Prostate gland (tissue), 2 donors: Measurements from ENCODE around the gene EIF3L. TPM values are rescaled to one million over a fixed set of nuclear protein-coding genes. Genes with fewer than 3 reads are reported as not detected.

Source experiments
- DNase-seq: peaks from one replicate; pipeline ENCODE4 v3.0.0-alpha.2; 2019; ENCODE audit warnings: low spot score
- H3K27ac ChIP-seq, 2 donors: fragments of 200-600 bp; sonication (generic); 2 replicates each; pipeline ENCODE4 v1.5.1; 2017 to 2019
- H3K27me3 ChIP-seq: fragments of 200-600 bp; sonication (generic); replicated peaks from 2 replicates; pipeline ENCODE4 v1.5.1; 2019; ENCODE audit not compliant: insufficient read depth
- H3K36me3 ChIP-seq, 2 donors: fragments of 200-600 bp; sonication (generic); 1 replicate in 1 of 2; 2 replicates in 1 of 2; pipeline versions ENCODE4 v1.5.1 to v1.8.1; 2017 to 2019
- H3K4me1 ChIP-seq: fragments of 200-600 bp; sonication (generic); replicated peaks from 2 replicates; pipeline ENCODE4 v1.5.1; 2019
- H3K4me3 ChIP-seq, 2 donors: fragments of 200-600 bp; sonication (generic); 2 replicates each; pipeline ENCODE4 v1.5.1; 2017 to 2019
- H3K9me3 ChIP-seq: fragments of 200-600 bp; sonication (generic); 2 replicates; pipeline ENCODE4 v1.5.1; 2017
- CTCF ChIP-seq, 4 experiments: fragments of 200-600 bp in 2 of 4; fragments of 450-650 bp in 2 of 4; sonication (generic) in 2 of 4; IDR thresholded peaks; 1 replicate in 3 of 4; 2 replicates in 1 of 4; pipeline ENCODE4 v1.5.1; 2016 to 2019; ENCODE audit warnings: antibody characterized with exemption in 4 of 4, mild to moderate bottlenecking in 2 of 4, moderate library complexity in 2 of 4
- POLR2A ChIP-seq: fragments of 450-650 bp; IDR thresholded peaks from one replicate; pipeline ENCODE4 v1.6.1; 2016; ENCODE audit warnings: antibody characterized with exemption, mild to moderate bottlenecking
- POLR2AphosphoS5 ChIP-seq: sonication (generic); formaldehyde crosslinking; IDR thresholded peaks from one replicate; pipeline ENCODE4 v1.6.1; 2017; ENCODE audit warnings: antibody characterized with exemption
- WGBS: methylation state at CpG from one replicate; pipeline ENCODE4 v1.1.5; 2018; 5-methylcytosine and 5-hydroxymethylcytosine counted together
- intact Hi-C: fragments of 100-400 bp; cut with DNase I; formaldehyde crosslinking; loops from one replicate; pipeline ENCODE4 v1.14.2; 2022
- microRNA counts, 2 donors: library from miRNA; unstranded; fragments of <30 nt; microRNA quantifications; one replicate each; lab custom pipeline; 2016 to 2017
- microRNA-seq: library from miRNA; unstranded; fragments of <30 nt; microRNA quantifications from one replicate; pipeline ENCODE4, GENCODE V29; 2016
- small RNA-seq, 2 donors: library from RNA; depleted of rRNA; stranded (forward); fragments of <200 nt; gene quantifications; one replicate each; pipeline ENCODE3, GENCODE V24; 2016
- total RNA-seq, 2 donors: library from RNA; depleted of rRNA; stranded (reverse); fragments of >200 nt; gene quantifications; one replicate each; pipeline ENCODE4 v1.1.0, GENCODE V29; 2016

The EIF3L gene
- total RNA-seq, 2 donors from 2014 or later = 385 to 501 TPM

GRCh38 chr22:37931893-37932389 is 82.7 kb downstream of the EIF3L start:
- no peak overlapping the region for H3K27ac ChIP-seq

DNA sequence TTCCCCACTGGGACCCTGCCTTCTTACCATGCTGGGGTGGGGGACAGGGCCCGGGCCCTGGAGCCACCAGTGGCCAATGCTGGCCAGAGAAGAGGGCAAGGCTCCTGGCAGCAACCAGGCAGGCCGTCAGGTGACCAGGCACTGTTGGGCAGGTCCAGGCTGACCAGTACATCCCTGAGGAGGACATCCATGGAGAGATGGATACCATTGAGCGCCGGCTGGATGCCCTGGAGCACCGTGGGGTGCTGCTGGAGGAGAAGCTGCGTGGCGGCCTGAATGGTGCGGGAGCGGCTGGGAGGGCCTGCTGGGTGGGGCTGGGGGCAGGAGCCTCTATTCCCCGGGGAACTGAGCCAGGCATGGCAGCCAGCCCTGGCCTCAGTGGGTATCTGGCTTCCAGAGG is 83.2 kb downstream of the EIF3L start:
- peaks cover 0 to 4% of the 10 kb centered on the region in 2 donors for H3K36me3 ChIP-seq
- 86% methylated on average over 10 of the region's 10 CpGs for WGBS
- DNase-seq = no peak
- H3K4me1 ChIP-seq = peaks cover 17% of the 10 kb centered on the region
- no peak overlapping the region for H3K4me3 ChIP-seq
- H3K27ac ChIP-seq = peak overlapping the region in 1 of 2 donors; percentile 64
- H3K9me3 ChIP-seq = no peaks in the 10 kb centered on the region
- TF ChIP-seq POLR2AphosphoS5 (no peak), CTCF (IDR thresholded peaks at IDR 0.05) (no peak), POLR2A (no peak)
- no peaks in the 10 kb centered on the region for H3K27me3 ChIP-seq
- intact Hi-C loops = loop anchor here (1.0 to 2.0 kb wide), 2 partner anchors 26 to 43 kb away; partner anchors contain the start of gene MICALL1

More at GRCh38 chr22:37931893-37932389, 82.7 kb downstream of the EIF3L start:
- Histone ChIP-seq H3K4me1 (peaks cover 17% of the 10 kb centered on the region), H3K4me3 (no peak overlapping the region), H3K36me3 (peaks cover 0 to 8% of the 10 kb centered on the region in 2 donors), H3K9me3 (no peaks in the 10 kb centered on the region), H3K27me3 (no peaks in the 10 kb centered on the region)
- no peak for DNase-seq
- 79% methylated on average over 6 of the region's 6 CpGs for WGBS
- no peak for TF ChIP-seq POLR2A
- TF ChIP-seq POLR2AphosphoS5 = no peak
- no peak for TF ChIP-seq CTCF (IDR thresholded peaks at IDR 0.05)
- intact Hi-C loops = loop anchor here (1.0 to 2.0 kb wide), 2 partner anchors 25 to 43 kb away; partner anchors contain the start of gene MICALL1

DNA sequence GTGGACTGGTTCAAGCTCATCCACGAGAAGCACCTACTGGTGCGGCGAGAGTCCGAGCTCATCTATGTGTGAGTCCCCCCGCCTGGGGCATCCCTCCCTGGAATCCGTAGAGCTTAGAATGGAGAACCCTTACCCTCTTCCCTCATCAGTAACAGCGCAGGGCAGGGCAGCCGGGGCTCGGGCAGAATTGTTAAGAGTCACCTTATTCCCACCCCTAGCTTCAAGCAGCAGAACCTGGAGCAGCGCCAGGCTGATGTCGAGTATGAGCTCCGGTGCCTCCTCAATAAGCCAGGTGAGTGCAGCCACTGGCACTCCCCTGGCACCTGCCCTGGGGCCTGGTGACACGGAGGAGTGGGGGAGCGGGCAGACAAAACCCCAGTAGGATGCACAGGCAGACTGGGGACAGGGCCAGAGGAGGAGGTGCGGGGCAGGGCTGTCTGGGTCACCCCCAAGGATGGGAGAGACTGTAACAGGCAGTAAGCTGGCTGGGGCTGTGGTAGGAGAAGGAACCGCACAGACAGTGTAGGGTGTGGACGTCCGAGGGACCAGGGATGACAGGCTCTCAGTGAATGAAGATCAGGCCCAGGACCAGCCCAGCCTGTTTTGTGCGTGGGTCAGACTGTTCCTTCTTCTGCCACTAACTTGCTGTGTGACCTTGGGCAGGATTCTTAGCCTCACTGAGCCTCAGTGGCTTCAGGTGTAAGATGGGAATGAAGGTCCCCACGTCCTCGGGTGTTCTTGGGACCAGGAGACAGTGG is 83.8 kb downstream of the EIF3L start:
- peak overlapping the region; percentile 49 to 64 for H3K27ac ChIP-seq
- no peaks in the 10 kb centered on the region for H3K27me3 ChIP-seq
- no peak overlapping the region for H3K4me3 ChIP-seq
- peaks cover 17% of the 10 kb centered on the region for H3K4me1 ChIP-seq
- TF ChIP-seq CTCF (IDR thresholded peaks at IDR 0.05) = no peak
- TF ChIP-seq POLR2A = no peak
- TF ChIP-seq POLR2AphosphoS5 = no peak
- 63% methylated on average over 21 of the region's 21 CpGs for WGBS
- DNase-seq = no peak
- intact Hi-C loops = loop anchor here (1.0 to 2.0 kb wide), 2 partner anchors 26 to 44 kb away; partner anchors contain the start of gene MICALL1
- H3K9me3 ChIP-seq = no peaks in the 10 kb centered on the region
- H3K36me3 ChIP-seq = peaks cover 0 to 8% of the 10 kb centered on the region in 2 donors

DNA sequence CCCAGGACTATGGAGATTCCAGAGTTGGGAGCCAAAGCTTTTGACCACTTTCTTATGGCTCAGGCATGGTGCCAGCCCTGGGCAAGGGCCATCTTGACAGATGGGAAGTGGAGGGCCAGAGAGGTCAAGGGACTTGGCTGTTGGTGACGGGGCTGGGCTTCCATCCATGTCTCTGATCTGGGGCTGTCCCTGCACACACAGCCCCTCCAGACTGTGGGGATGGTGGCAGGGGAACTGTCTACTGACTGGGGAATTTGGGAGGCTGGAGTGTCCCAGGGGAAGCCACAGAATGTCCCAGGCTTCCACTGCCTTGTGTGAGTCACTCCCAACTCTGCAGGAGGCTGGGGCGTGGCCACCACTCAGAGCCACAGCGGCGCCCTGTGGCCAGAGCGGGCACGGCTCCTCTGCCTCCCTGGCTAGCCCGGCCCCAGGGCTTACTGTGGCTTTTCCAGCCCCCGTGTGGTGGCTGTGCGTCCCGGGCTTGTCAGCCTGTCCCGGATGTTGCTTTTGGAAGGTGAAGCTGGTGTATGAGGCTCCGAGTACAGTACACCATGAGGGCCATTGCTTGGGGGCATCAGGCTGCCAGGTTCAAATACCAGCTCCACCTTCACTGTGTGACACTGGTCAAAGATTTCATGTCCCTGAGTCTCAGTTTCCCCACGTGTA is 84.6 kb downstream of the EIF3L start:
- WGBS = 8% methylated on average over 13 of the region's 13 CpGs
- Histone ChIP-seq H3K4me1 (peaks cover 17% of the 10 kb centered on the region), H3K27me3 (no peaks in the 10 kb centered on the region), H3K9me3 (no peaks in the 10 kb centered on the region), H3K36me3 (peaks cover 0 to 5% of the 10 kb centered on the region in 2 donors), H3K27ac (peak overlapping the region; percentile 49 to 64), H3K4me3 (no peak overlapping the region)
- TF ChIP-seq POLR2AphosphoS5 (peak; percentile 86), CTCF (IDR thresholded peaks at IDR 0.05) (peak; percentile 76 to 98 (median 96)), POLR2A (peak; percentile 22)
- peak; percentile 89 for DNase-seq
- intact Hi-C loops = loop anchor here (2.0 kb wide), 1 partner anchor 27 kb away; the partner anchor contains the start of gene MICALL1

MicroRNA genes within 50 kb of the gene (microRNA counts, 767-probe panel; counts per million panel counts)
- microRNA hsa-miR-658 (lab: Ali Mortazavi, UCI) = 0 to 431 counts per million in 2 donors
- 1,352 to 1,721 counts per million in 2 donors for microRNA hsa-miR-659-3p (lab: Ali Mortazavi, UCI)

Small RNA genes lying within 50 kb of the gene (microRNA-seq; reads per million reads assigned to microRNA genes)
- 0.25 reads per million for gene MIR659

Small RNA genes lying within 50 kb of the gene (small RNA-seq; reads per million reads assigned to genes)
- gene MIR659 = 0.28 to 0.60 reads per million in 2 donors

Other genes with a start within 250 kb of the EIF3L start
- gene GGA1, start 240.6 kb upstream of the EIF3L start, total RNA-seq = 100 to 1,000 TPM in 1 of 2 donors, 10 to 100 TPM in 1; 43.9 to 146 TPM
- gene SH3BP1, start 209.8 kb upstream of the EIF3L start, total RNA-seq = 10 to 100 TPM; 10.9 to 12.0 TPM
- 10 to 100 TPM; 12.9 to 87.8 TPM for gene PDXP, start 190.7 kb upstream of the EIF3L start, total RNA-seq
- 1,000 to 10,000 TPM in 1 of 2 donors, 100 to 1,000 TPM in 1; 365 to 1,063 TPM for gene LGALS1, start 173.8 kb upstream of the EIF3L start, total RNA-seq
- 10 to 100 TPM; 39.6 to 49.0 TPM for gene NOL12, start 163.1 kb upstream of the EIF3L start, total RNA-seq
- gene TRIOBP, start 152.4 kb upstream of the EIF3L start, total RNA-seq = 100 to 1,000 TPM; 114 to 115 TPM
- gene GCAT, start 41.5 kb upstream of the EIF3L start, total RNA-seq = 10 to 100 TPM; 37.8 to 92.7 TPM
- gene GALR3, start 26.0 kb upstream of the EIF3L start, total RNA-seq = under 1 TPM in 1 of 2 donors, not detected in 1; 0.85 TPM
- 10 to 100 TPM; 72.4 to 94.5 TPM for gene ANKRD54, start 5.1 kb upstream of the EIF3L start, total RNA-seq
- gene MICALL1, start 56.9 kb downstream of the EIF3L start, total RNA-seq = 10 to 100 TPM; 42.8 to 62.8 TPM
- 1 to 10 TPM in 1 of 2 donors, not detected in 1; 9.7 TPM for gene C22orf23, start 104.2 kb downstream of the EIF3L start, total RNA-seq
- gene POLR2F, start 104.3 kb downstream of the EIF3L start, total RNA-seq = 100 to 1,000 TPM in 1 of 2 donors, 10 to 100 TPM in 1; 63.1 to 157 TPM
- gene SOX10, start 135.1 kb downstream of the EIF3L start, total RNA-seq = 1 to 10 TPM; 3.3 to 8.1 TPM
- 100 to 1,000 TPM in 1 of 2 donors, 10 to 100 TPM in 1; 90.0 to 114 TPM for gene PICK1, start 208.0 kb downstream of the EIF3L start, total RNA-seq
- under 1 TPM; 0.28 to 0.59 TPM for gene SLC16A8, start 234.8 kb downstream of the EIF3L start, total RNA-seq